ENCODE results near the gene ZNF234. TPM values are rescaled to one million over a fixed set of nuclear protein-coding genes. Genes with fewer than 3 reads are reported as not detected.
"Not testable (repeated sequence)": the region's sequence is repeated elsewhere in the genome, so short reads cannot be mapped to it uniquely, and the experiment has no call there.

Gene ZNF234
- total and polyA plus RNA-seq, 11 donors, result 4.5 to 12.8 (median 9.1) TPM

DNA sequence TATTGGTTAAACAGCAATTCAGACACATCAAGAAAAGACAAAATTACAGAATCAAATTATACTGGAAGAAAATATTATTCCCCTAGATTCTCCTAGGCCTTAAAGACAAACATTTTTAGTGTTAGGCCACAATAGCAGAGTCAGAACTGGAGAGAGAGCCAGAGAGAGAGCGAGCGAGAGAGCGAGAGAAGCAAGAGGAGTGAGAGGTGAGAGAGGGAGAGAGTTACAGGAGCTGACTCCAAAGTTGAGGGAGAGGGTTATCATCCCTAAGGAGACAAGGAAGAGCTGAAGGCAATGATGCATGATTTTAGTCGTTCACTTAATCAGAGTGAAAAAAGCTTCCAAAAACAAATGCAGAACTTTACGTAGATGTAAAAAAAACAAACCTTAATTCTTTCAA lies 50.8 kb downstream of the ZNF234 start:
- intact Hi-C loops (cut with DNase I), result no loop called here
- no peak for TF ChIP-seq POLR2A (IDR thresholded peaks at IDR 0.05)
- TF ChIP-seq, protein P1, sequence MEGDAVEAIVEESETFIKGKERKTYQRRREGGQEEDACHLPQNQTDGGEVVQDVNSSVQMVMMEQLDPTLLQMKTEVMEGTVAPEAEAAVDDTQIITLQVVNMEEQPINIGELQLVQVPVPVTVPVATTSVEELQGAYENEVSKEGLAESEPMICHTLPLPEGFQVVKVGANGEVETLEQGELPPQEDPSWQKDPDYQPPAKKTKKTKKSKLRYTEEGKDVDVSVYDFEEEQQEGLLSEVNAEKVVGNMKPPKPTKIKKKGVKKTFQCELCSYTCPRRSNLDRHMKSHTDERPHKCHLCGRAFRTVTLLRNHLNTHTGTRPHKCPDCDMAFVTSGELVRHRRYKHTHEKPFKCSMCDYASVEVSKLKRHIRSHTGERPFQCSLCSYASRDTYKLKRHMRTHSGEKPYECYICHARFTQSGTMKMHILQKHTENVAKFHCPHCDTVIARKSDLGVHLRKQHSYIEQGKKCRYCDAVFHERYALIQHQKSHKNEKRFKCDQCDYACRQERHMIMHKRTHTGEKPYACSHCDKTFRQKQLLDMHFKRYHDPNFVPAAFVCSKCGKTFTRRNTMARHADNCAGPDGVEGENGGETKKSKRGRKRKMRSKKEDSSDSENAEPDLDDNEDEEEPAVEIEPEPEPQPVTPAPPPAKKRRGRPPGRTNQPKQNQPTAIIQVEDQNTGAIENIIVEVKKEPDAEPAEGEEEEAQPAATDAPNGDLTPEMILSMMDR (IDR thresholded peaks at IDR 0.05), result no peak
- ATAC-seq (no peak), DNase-seq (no peak)
- Histone ChIP-seq H3K27ac (no peak overlapping the region), H3K4me3 (no peak overlapping the region), H3K9me3 (peaks cover 0 to 32% (median 5%) of the 10 kb centered on the region in 12 donors), H3K27me3 (no peaks in the 10 kb centered on the region), H3K4me1 (no peaks in the 10 kb centered on the region), H3K36me3 (no peaks in the 10 kb centered on the region)
- WGBS, 4 donors, result 72 to 78% (median 76%) methylated on average over 5 of the region's 5 CpGs

DNA sequence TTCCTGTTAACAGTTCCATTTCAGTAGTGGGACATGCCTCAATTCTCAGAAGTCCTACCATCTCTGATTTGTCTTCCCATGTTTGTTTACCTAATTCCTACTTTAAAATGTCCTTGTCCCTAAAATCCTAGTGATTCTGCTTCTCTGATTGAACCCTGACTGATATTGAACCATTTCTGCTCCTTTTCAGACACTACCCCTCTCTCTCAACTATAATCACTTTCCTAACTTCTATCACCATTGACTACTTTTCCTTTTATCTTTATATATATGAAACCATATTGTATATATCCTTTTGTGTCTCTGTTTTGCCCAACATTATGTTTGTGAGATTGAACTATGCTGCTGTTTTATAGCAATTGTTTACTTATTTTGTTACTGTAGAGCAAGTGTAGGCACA lies 55.4 kb downstream of the ZNF234 start:
- TF ChIP-seq, protein P1 (IDR thresholded peaks at IDR 0.05), result no peak
- TF ChIP-seq POLR2A (IDR thresholded peaks at IDR 0.05), result no peak
- DNase-seq, result no peak
- no peak overlapping the region for H3K27ac ChIP-seq
- H3K9me3 ChIP-seq, result peaks cover 0 to 22% (median 3%) of the 10 kb centered on the region in 12 donors
- no peaks in the 10 kb centered on the region for H3K27me3 ChIP-seq
- intact Hi-C loops (cut with DNase I), result no loop called here
- no peak overlapping the region for H3K4me3 ChIP-seq
- ATAC-seq, result no peak
- no peaks in the 10 kb centered on the region for H3K36me3 ChIP-seq
- no peaks in the 10 kb centered on the region for H3K4me1 ChIP-seq

DNA sequence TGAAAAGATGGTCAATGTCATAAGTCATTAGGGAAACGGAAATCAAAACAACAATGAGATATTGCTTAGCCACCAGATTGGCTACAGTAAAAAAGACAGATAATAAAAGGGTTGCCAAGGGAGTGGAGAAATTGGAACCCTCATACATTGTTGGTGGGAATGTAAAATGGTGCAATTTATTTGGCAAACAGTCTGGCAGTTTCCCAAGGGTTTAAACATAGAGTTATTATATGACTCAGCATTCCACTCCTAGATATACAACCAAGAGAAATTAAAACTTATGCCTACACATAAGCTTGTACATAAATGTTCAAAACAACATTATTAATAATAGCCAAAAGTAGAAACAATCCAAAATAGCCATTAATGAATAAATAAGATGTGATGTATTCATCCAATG lies 61.1 kb downstream of the ZNF234 start:
- no peaks in the 10 kb centered on the region for H3K4me1 ChIP-seq
- no peak overlapping the region for H3K27ac ChIP-seq
- H3K4me3 ChIP-seq, result no peak overlapping the region
- 80 to 83% (median 81%) methylated on average over 1 of the region's 1 CpG for WGBS, 4 donors
- intact Hi-C loops (cut with DNase I), result no loop called here
- peaks cover 0 to 21% (median 0%) of the 10 kb centered on the region in 12 donors for H3K9me3 ChIP-seq
- TF ChIP-seq POLR2A (IDR thresholded peaks at IDR 0.05), result no peak
- TF ChIP-seq, protein P1 (IDR thresholded peaks at IDR 0.05), result no peak
- no peaks in the 10 kb centered on the region for H3K36me3 ChIP-seq
- H3K27me3 ChIP-seq, result peaks cover 0 to 5% (median 0%) of the 10 kb centered on the region in 9 donors
- ATAC-seq (no peak), DNase-seq (no peak)

DNA sequence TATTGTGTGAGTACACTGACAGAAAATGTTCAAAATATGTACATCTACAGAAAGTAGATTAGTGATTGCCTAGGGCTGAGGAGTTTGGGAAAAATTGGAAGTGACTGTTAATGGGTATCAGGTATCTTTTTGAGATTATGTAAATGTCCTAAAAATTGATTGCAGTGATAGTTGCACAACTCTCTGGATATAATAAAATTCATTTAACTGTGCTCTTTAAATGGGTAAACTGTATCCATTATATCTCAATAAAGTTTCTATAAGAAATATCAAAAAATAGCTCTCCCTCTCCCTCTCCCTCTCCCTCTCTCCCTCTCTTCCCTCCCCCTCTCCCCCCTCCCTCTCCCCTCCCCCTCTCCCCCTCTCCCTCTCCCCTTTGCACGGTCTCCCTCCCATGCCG lies 61.6 kb downstream of the ZNF234 start:
- H3K4me1 ChIP-seq, result peaks cover 0 to 3% (median under 1%) of the 10 kb centered on the region in 12 donors
- intact Hi-C loops (cut with DNase I), result no loop called here
- H3K9me3 ChIP-seq, result peaks cover 0 to 21% (median 0%) of the 10 kb centered on the region in 12 donors
- no peak for ATAC-seq
- no peak overlapping the region for H3K4me3 ChIP-seq
- 80 to 90% (median 86%) methylated on average over 1 to 2 of the region's 2 CpGs for WGBS, 4 donors
- no peaks in the 10 kb centered on the region for H3K36me3 ChIP-seq
- no peak overlapping the region for H3K27ac ChIP-seq
- peaks cover 0 to 5% (median 0%) of the 10 kb centered on the region in 9 donors for H3K27me3 ChIP-seq
- no peak for DNase-seq
- no peak for TF ChIP-seq POLR2A (IDR thresholded peaks at IDR 0.05)
- TF ChIP-seq, protein P1 (IDR thresholded peaks at IDR 0.05), result no peak

DNA sequence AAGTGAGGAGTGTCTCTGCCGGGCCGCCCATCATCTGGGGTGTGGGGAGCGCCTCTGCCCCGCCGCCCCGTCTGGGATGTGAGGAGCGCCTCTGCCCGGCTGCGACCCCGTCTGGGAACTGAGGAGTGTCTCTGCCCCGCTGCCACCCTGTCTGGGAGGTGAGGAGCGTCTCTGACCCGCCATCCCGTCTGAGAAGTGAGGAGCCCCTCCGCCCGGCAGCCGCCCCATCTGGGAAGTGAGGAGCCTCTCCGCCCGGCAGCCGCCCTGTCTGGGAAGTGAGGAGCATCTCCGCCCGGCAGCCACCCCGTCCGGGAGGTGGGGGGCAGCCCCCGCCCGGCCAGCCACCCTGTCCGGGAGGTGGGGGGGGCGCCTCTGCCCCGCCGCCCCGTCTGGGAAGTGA lies 62.5 kb downstream of the ZNF234 start:
- not testable (repeated sequence) for H3K27ac ChIP-seq

More for the DNA sequence above, 62.5 kb downstream of the ZNF234 start:
- H3K4me1 ChIP-seq; ATAC-seq; intact Hi-C loops (cut with DNase I); H3K27me3 ChIP-seq; H3K4me3 ChIP-seq; H3K36me3 ChIP-seq: not testable (repeated sequence)
- H3K9me3 ChIP-seq, result peaks cover 0 to 21% (median 0%) of the 10 kb centered on the region in 12 donors
- DNase-seq, result peak in 1 of 5 donors; percentile 57
- WGBS, 4 donors, result 92 to 98% (median 94%) methylated on average over 8 to 31 of the region's 31 CpGs

Data from heart left ventricle (tissue), 16 donors.